GM18867 (cell line): ENCODE measurements around the gene ZSCAN30.
A peak's percentile ranks its signal among the peaks of the same experiment; 100 is the strongest.

Experiments used
- ATAC-seq: cut with Tn5 transposase; IDR thresholded peaks from one replicate; pipeline ENCODE4 v1.9.1; 2021; ENCODE audit warnings: mild to moderate bottlenecking, moderate library complexity; ENCODE audit not compliant: unreplicated experiment

The ZSCAN30 gene

DNA sequence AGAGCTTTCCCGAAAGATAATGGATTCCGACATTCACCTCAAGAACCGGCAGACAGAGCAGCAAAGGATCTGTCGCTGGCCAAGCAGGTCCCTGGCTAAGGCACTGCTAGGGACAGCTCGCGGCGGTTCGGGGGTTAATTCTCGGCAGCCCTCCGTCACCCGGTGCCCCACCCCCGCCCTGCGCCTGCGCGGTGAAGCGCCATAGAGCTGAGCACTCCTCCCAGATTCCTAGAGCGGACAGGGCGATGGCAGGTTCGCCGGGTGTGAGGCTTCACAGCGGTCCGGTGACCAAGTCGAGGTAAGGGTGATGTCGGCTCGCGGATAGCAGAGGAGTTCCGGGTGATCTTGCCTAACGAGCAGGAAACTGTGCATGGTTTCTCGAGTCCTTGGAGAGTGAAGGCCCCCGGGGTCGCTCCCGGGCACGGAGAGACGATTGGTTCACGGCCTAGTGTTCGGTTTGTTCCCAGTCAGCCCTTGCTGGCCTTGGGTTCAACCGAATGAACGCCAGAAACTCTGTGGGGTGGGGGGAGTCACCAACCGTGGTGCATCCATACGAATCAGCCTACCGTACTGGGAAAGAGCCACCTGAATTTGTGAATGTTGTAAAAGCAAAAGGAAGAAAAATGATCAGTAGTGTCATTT is at the start of gene ZSCAN30:
Gene ZSCAN30 (minus strand): TSS at position 136 of the 642 bp plus-strand sequence. CDS start 25,877 bp downstream, outside the sequence.
- peak; percentile 95 for ATAC-seq

DNA sequence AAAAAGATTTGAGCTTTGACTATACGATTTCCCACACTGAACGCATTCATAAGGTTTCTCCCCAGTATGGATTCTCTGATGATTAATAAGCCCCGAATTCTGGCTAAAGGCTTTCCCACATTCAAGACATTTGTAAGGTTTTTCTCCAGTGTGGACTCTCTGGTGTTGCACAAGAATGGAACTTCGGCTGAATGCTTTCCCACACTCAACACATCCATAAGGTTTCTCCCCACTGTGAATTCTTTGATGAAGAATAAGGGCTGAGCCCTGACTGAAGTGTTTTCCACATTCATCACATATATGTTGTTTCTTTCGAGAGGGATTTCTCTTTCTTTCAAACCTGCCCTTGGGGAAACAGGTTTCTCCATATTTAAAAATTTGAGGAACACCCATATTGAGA is 47.3 kb upstream of the ZSCAN30 start:
- no peak for ATAC-seq

DNA sequence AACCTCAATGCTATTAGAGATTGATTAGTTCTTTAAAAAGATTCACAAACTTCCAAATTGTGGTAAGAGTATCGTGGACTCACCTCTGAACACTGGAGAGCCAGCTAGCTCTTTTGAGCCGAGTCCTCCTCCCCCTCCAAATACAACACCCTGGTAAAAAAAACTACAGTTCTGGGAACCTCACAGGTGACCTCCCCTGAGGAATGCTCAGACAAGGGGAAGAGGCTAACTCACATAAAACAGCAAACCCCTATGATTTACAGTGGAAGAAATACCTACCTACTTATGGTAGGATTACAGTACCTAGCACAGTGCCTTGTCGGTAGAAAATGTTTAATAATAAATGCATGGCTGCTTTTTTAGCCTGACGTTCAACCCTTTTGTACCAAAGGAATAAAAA is 45.8 kb upstream of the ZSCAN30 start:
- ATAC-seq = no peak

DNA sequence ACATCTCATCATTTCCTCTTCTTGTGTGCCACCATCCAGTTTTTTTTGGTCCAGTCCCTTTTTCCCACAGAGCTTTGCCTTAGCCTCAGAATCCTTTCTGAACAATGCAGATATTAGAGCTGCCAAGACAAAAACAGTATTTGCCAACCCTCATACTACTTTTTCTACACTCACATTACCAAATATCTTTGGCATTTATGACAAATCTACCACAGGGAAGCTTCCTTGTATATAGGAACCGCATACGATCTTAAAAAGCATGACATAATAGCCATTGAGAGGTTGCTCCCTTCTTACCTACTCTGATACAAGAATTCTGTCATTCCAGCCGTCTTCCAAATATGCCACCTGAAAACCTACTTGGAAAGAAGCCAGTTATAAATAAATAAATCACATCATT is 44.8 kb upstream of the ZSCAN30 start:
- ATAC-seq = no peak

DNA sequence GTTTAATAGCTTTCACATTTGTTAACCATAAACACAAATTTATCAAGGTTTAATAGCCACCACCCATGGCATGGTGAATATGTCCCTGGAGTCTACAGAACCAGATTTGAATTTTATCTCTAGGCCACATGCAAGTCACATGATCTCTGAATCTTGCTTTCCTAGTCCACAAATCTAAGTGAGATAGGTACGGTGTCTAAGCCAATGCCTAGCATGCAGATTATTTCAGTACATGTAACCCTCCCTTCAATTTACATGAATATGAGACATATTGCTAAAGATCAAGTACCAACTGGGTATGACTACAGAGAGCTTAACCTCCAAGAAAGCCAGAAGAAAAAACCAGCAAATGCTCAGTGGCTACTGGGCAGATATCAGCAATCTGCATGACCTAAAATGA is 44.2 kb upstream of the ZSCAN30 start:
- no peak for ATAC-seq

DNA sequence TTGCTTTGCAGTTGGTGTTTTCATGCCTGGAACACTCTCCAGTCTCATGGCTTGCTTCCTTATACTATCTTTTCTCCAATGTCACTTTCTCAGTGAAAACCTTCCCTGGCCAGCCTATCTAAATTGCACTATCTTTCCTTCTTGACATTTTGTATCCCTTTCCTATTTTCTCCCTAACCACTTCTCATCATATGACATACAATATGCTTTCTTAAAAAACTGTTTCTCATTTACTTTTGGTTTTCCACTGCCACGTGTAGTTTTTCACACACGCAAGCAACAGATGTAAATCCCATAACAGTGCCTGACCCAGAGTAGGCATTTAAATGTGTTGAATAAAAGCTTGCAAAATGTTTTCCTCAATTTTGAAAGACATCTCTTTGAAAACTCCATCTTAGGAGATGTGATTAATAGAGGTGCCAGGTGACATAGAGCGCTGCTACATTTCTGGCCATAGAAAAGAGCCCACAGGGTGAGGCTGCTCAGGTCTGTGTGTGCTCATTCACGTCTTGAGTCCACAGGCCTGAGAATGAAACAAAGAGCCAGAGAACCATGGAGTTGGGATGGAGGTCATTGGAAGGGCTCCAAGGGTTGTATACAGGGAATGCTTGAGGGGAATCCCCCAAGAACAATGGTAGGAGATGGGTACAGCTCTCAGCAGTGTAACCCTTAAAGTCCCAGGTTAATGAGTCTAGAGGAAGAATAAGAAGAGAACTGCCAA is 41.5 kb upstream of the ZSCAN30 start:
- ATAC-seq = no peak

DNA sequence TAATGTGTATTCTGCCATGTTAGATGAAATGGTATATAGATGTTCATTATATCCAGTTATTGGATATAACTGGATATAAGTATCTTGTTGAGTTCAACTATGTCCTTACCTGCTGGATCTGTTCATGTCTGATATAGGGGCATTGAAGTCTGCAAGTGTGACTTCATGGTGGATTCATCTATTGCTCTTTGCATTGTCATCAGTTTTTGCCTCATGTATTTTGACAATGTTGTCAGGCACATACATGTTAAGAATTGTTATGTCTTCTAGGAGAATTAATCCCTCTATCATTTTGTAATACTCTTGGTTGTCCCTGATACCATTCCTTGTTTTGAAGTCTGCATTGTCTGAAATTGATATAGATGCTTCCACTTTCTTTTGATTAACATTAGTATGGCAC is 38.8 kb upstream of the ZSCAN30 start:
- no peak for ATAC-seq

DNA sequence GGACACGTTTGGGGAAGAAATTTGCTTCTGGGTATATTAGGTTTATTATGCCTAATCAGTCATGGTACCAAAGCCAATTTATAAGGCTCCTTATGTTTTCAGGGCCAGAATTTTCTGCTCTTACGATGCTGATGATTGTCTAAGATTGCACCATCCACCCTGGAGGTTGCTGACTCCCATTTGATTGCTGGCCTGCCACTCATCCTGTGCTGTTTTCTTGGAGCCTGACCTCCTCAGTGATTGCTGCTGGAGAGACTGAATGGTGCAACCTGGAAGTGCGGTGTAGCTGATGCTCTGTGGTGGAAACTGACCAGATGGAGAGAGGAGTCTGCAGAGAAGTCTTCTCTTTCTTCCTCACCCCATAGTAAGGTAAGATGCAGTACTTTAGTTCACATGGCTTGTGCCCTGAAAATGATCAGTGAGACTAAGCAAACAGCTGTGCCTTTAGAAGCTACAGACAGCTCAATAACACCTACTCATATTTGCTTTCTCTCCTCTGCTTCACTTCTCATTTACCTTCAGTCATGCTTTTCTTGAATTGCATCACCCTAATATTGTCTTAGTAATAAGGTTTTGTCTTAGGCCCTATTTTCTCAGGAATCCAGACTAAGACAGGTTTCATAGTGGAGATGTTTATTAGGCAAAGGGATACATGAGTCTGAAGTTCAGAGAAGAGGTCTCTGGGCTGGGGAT is 36.8 kb upstream of the ZSCAN30 start:
- no peak for ATAC-seq

DNA sequence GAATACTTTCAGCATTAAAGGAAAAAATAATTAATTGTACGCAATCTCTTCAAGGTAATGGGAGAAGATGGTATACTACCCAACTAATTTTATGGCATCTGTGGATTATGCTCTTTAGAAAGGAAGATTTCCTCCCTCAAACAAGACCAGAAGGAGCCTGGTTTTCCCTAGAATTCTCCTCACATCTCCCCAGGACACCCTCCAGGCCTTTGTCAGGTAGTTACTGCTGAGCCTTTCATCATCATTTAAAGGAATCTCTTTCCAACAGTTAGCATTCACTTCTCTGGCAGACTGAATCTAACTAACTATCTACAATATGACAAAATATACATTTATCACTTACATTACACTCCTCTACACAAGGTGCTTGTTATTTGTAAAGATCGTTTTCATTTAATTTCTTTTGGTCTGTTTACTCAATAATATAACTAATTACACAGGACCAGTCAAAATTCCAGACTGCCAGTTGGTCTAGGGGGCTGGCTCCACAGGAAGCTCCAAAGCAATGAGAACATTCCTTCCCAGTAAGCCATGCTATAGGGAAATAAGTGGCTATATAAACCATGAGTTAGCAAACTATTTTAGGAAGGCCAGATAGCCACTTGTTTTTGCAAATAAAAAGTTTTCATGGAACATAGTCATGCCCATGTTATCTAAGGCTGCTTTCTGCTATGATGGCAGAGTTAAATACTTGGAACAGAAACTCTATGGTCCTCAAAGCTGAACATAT is 35.1 kb upstream of the ZSCAN30 start:
- no peak for ATAC-seq

DNA sequence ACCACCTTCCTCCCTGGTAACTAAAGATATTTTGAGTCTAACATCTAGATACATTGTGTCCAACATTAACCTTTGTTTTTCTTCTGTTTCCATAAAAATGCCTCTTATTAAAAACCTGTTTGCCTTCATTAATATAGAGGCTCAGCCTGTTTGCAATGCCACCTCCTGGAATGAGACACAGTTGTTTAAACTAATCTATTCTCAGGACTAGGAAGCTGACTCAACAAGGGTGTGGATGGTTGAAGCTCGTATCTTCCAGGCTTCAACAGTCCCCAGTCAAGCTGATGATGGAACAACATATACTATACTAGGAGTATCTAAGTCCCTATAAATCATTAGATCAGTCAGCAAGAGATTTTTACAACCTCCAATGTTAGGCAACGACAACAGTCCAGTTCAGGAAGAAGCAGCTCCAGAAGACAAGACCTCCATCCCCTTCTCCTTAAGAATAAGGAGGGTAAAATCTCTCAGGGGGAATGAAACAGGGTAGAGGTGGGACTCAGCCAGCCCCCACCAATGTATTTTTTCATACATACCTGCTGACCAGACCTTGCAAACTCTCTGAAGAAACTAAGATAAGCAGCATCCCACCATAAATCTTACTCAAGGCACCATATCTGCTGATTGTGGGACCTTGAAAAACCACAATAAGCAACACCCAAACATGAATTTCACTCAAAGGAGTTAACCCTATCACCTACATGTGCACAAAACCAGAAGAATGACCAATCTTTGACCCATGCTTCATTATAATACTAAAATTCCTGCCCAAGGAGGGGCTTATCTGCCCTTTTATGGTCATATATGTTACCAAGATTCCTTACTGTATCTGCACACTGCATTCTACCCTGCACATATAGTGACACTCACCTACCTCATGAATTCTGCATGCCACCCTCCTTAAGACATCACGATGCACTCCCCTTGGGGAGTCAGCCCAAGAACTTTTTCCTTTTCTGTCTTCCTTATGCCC is 32.7 kb upstream of the ZSCAN30 start:
- ATAC-seq = no peak

DNA sequence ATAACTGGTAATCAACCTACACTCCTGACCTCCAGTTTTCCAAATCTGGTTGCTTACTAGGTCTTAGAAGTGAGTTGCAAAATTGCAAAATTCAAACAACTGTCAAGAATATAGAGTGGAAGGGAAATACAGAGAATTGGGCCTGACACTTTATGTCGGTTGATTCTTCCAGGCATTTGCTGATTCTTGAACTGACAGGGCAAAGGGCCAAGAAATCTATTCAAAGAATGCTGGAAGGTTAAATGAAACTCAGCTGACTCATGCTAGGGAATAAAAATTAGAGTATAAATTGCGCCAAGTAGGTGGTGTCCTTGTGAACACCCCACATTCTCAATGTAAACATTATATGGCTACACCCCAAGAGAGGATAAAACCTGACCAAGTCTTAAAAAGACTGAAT is 21.5 kb upstream of the ZSCAN30 start:
- ATAC-seq = no peak

DNA sequence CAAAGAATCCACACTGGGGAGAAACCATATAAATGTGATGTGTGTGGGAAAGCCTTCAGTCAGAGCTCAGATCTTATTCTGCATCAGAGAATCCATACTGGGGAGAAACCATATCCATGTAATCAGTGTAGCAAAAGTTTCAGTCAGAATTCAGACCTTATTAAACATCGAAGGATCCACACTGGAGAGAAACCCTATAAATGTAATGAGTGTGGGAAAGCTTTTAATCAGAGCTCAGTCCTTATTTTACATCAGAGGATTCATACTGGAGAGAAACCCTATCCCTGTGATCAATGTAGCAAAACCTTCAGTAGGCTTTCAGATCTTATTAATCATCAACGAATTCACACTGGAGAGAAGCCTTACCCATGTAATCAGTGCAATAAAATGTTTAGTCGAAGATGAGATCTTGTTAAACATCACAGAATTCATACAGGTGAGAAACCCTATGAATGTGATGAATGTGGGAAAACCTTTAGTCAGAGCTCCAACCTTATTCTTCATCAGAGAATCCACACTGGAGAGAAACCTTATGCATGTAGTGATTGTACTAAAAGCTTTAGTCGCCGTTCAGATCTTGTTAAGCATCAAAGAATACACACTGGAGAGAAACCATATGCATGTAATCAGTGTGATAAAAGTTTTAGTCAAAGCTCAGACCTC is 16.7 kb upstream of the ZSCAN30 start:
- no peak for ATAC-seq

DNA sequence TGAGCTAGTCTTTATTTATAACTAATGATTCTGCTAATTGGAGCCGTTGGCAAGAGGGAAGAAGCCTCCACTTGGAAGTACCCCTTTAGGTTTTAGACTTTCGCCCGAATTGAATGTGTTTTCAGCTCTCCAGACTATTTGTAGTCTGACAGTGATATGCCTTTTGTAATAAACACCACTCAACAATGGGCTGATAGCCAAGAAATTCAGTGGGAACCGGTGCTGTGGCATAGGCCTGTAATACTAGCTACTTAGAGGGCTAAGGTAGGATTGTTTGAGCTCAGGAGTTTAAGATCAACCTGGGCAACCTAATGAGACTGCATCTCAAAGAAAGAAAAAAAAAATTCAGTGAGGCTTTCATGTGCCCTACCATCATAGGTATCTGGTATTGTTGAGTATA is 13.6 kb upstream of the ZSCAN30 start:
- no peak for ATAC-seq

DNA sequence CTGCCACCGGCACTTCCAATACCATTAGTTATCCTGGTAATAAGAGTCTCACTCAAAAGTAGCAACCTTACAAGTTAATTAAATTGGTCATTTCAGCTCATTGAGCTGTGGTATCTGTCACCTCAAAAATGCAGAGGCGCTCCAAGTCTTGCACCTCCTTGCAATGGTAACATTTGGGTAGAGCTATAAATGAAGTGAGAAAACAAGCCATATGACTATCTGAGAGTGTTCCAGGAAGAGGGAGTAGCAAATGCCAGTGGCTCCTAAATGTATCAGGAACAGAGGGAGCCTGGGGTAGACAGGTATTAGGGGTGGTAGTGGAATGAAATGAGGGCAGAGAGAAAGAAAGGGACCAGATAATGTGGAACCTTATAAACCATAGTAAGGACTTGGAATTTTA is 6.0 kb upstream of the ZSCAN30 start:
- ATAC-seq = no peak

DNA sequence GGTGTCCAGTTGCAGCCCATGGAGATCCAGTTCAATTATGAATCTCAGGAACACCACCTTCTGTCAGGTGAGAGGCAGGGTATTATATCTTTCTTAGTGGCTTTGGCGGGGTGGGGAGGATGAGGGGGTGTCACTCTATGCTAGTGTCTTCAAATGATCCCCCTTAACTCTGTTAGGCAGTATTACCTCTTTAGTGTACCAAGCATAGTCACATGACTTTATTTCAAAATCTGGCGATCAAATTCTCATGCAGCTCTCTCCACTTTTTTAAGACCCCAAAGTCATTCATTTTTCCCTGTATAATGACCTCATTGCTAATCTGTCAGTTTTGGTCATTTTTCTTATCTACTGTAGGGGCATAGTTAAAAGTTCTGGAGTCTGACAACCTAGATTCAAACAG is 1.1 kb upstream of the ZSCAN30 start:
- no peak for ATAC-seq

DNA sequence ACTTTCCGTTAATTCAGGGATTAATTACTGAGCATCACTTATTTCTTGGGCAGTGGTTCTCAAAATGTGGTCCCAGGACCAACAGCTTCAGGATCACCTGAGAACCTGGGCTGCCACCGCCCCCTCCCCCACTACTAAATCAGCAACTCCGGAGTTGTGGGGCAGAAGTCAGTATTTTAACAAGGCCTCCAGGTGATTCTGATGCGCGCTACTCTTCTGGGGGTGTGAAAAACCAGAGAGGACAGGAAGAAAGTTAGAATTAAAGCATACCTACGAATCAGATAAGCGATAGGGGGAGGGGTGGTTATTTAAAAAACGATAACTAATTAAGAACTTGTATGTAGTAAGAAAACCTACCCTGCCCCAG is 319 bp downstream of the ZSCAN30 start:
- ATAC-seq = peak; percentile 39

DNA sequence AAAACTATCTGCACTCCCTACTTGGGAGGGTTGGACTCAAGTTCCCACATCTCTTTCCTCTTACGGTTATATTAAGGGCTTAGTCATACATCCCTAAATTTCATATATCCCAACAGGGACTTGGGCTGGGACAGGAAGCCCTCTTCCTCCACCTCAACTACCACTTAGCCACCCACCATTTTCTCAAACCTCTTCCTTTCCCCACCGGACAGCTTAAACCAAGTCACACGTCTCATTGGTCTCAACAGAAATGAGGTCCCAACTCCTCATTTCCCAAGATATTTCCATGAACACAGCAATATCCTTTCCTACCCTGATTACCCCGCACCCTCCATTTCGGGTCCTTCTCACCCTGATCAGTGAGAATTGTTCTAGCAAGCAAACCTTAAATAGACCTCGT is 736 bp downstream of the ZSCAN30 start:
- ATAC-seq = no peak

DNA sequence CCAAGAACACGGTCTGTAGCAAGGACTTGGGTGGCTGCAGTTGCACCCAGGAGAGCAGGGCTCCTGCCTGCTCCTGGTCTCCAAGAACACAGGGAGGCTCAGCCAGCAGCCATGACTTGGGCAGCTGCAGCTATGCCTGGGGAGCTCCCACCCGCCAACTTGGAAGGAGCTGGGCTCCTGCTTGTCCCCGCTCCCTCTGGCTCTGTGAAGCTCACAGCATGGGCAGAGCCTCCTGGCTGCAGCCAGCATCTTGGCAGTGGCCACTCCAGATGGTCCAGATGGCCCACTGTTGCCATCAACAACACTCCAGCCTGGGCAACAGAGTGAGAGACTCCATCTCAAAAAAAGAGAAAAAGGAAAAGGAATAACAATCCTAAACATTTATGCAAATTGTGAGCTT is 5.2 kb downstream of the ZSCAN30 start:
- ATAC-seq = no peak

DNA sequence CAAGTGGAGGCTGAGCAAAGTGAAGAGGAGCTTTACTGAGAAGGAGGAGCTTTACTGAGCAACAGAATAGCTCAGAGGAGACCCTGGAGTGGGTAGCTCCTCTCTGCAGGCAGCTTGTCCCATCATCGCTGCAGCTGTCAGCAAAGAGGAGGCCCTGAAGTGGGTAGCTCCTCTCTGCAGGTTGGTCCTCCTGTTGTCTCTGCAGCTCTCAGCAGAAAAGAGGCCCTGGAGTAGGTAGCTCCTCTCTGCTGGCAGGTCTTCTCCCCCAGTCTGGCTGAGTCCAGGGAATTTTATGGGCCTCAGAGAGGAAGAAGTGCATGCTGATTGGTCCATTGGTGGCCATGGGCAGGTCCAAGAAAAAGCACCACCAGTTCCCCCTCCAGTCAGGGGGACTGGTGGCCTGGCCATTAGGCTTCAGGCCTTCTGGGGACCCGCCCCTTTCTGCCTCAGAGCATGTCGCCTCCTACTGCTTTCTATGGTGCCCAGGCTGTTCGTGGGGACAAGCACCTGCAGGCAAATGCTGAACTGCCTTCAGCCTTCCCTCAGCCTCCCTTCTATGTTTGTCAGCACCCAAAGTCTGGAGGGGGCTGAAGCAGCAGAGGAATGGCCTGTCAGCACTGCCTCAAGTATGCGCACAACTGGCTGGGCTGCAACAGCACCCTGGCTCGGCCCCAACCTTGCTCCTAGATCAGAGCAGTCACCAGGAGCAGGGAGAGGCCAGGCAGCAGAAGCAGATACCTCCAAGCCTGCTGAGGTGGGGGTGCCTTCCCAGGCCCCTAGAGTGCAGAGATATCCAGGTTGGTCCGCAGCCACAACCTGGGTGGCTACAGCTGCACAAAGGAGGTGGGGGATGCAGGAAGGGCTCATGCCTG is 5.9 kb downstream of the ZSCAN30 start:
- no peak for ATAC-seq
